Breast epithelium (tissue), 3 donors: ENCODE measurements around the gene WNK2.

Experiments used
- POLR2A ChIP-seq: fragments of 450-650 bp; IDR thresholded peaks from one replicate; pipeline ENCODE4 v1.6.1; 2016; ENCODE audit warnings: antibody characterized with exemption, mild to moderate bottlenecking, moderate library complexity
- TF ChIP-seq, protein P1 (sequence below), 3 donors: fragments of 450-650 bp; IDR thresholded peaks; one replicate each; pipeline ENCODE4 v1.5.1; 2016 to 2017; ENCODE audit warnings: antibody characterized with exemption in 3 of 3, mild to moderate bottlenecking in 3 of 3, moderate library complexity in 3 of 3

- TF ChIP-seq, protein P1, sequence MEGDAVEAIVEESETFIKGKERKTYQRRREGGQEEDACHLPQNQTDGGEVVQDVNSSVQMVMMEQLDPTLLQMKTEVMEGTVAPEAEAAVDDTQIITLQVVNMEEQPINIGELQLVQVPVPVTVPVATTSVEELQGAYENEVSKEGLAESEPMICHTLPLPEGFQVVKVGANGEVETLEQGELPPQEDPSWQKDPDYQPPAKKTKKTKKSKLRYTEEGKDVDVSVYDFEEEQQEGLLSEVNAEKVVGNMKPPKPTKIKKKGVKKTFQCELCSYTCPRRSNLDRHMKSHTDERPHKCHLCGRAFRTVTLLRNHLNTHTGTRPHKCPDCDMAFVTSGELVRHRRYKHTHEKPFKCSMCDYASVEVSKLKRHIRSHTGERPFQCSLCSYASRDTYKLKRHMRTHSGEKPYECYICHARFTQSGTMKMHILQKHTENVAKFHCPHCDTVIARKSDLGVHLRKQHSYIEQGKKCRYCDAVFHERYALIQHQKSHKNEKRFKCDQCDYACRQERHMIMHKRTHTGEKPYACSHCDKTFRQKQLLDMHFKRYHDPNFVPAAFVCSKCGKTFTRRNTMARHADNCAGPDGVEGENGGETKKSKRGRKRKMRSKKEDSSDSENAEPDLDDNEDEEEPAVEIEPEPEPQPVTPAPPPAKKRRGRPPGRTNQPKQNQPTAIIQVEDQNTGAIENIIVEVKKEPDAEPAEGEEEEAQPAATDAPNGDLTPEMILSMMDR (IDR thresholded peaks at IDR 0.05), result no peak
- no peak for TF ChIP-seq POLR2A
Observed at GRCh38 chr9:93173365-93174051, 10.4 kb upstream of the WNK2 start.
